ENCODE results near the gene ADCY3. TPM values are rescaled to one million over a fixed set of nuclear protein-coding genes. Genes with fewer than 3 reads are reported as not detected.

Gene ADCY3
- polyA plus RNA-seq, 3 donors = 2.5 to 9.3 (median 3.5) TPM

DNA sequence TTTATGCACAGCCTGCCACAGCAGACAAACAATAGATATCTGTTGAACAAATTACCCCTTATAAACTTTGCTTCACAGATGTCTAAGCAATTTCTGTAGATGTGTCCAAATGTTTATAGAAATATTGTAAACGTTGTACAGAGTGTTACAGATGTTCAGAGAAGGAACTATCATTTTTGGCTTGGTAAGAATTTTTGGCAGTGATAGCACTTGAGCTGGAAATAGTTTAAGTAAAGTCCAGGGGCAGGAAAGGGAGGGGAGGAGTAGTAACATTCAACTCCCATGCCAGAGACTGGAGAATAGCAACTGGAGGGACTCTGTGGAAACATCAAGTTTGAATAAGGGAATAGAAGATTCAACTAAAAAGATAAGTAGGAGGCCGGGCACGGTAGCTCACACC is 131.2 kb downstream of the ADCY3 start:
- intact Hi-C loops (cut with micrococcal nuclease) = no loop called here
- Mint-ChIP-seq H3K27me3 (ENCODE audit: low read depth in 3 of 3) (no peaks in the 10 kb centered on the region), H3K9me3 (peaks cover 4 to 14% (median 10%) of the 10 kb centered on the region in 7 donors), H3K4me3 (no peak overlapping the region), H3K27ac (no peak overlapping the region), H3K4me1 (peaks cover 25% of the 10 kb centered on the region), H3K36me3 (peaks cover 18 to 20% of the 10 kb centered on the region in 2 donors)
- Histone ChIP-seq H3K9me3 (replicated peaks in 1 of 2; ENCODE audit: control insufficient read depth in 1 of 2, insufficient read depth in 1 of 2, low read length in 2 of 2) (peaks cover 2 to 4% of the 10 kb centered on the region in 2 donors), H3K36me3 (replicated peaks in 1 of 2; ENCODE audit: control insufficient read depth in 1 of 2, insufficient read depth in 2 of 2, low read length in 2 of 2) (peaks cover 2 to 22% of the 10 kb centered on the region in 2 donors), H3K4me1 (ENCODE audit: control insufficient read depth in 1 of 2, insufficient read depth in 2 of 2, low read length in 2 of 2) (peaks cover 21 to 26% of the 10 kb centered on the region in 2 donors), H2AFZ (ENCODE audit: insufficient read depth, low read depth, low read length, poor library complexity, severe bottlenecking) (no peak overlapping the region), H3K27ac (ENCODE audit: low read depth in 1 of 2, low read length in 2 of 2) (no peak overlapping the region), H3K4me2 (replicated peaks; ENCODE audit: extremely low read depth, low read length, poor library complexity, severe bottlenecking) (no peak overlapping the region), H3K79me2 (ENCODE audit: insufficient read depth, low read length) (peaks cover 7% of the 10 kb centered on the region), H3K9ac (ENCODE audit: insufficient read depth, low read length, poor library complexity, severe bottlenecking) (no peak overlapping the region), H3K4me3 (replicated peaks in 1 of 3; ENCODE audit: low read depth in 2 of 3, low read length in 3 of 3) (no peak overlapping the region), H4K20me1 (ENCODE audit: insufficient read depth, low read length) (no peaks in the 10 kb centered on the region), H3K27me3 (ENCODE audit: control insufficient read depth in 2 of 2, insufficient read depth in 2 of 2, low read length in 2 of 2) (no peaks in the 10 kb centered on the region)
- WGBS (ENCODE audit: insufficient coverage) = 96% methylated on average over 3 of the region's 3 CpGs
- no peak for DNase-seq
- TF ChIP-seq, protein P1, sequence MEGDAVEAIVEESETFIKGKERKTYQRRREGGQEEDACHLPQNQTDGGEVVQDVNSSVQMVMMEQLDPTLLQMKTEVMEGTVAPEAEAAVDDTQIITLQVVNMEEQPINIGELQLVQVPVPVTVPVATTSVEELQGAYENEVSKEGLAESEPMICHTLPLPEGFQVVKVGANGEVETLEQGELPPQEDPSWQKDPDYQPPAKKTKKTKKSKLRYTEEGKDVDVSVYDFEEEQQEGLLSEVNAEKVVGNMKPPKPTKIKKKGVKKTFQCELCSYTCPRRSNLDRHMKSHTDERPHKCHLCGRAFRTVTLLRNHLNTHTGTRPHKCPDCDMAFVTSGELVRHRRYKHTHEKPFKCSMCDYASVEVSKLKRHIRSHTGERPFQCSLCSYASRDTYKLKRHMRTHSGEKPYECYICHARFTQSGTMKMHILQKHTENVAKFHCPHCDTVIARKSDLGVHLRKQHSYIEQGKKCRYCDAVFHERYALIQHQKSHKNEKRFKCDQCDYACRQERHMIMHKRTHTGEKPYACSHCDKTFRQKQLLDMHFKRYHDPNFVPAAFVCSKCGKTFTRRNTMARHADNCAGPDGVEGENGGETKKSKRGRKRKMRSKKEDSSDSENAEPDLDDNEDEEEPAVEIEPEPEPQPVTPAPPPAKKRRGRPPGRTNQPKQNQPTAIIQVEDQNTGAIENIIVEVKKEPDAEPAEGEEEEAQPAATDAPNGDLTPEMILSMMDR (IDR thresholded peaks at IDR 0.05) = no peak

DNA sequence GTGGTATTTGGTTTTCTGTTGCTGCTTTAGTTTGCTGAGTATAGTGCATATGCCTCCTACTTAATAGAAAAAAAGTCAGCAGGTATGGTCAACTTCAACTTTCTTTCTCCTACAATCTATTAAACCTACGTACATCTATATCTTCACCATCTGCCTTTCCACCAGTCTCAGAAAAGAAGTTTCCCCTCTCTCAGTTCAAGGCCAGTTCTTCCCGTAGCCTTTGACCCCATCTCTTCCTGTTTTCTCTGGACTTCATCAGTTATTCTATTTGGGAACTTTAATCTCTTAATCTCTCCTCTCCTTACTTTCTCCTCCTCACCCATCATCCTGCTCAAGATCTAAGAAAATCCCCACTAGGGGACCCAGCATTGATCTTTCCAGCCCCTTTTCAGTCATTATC is 132.5 kb downstream of the ADCY3 start:
- Histone ChIP-seq H3K27ac (ENCODE audit: low read depth in 1 of 2, low read length in 2 of 2) (no peak overlapping the region), H3K4me3 (replicated peaks in 1 of 3; ENCODE audit: low read depth in 2 of 3, low read length in 3 of 3) (no peak overlapping the region), H3K36me3 (replicated peaks in 1 of 2; ENCODE audit: control insufficient read depth in 1 of 2, insufficient read depth in 2 of 2, low read length in 2 of 2) (peaks cover 2 to 22% of the 10 kb centered on the region in 2 donors), H3K4me1 (ENCODE audit: control insufficient read depth in 1 of 2, insufficient read depth in 2 of 2, low read length in 2 of 2) (peaks cover 16 to 19% of the 10 kb centered on the region in 2 donors), H3K4me2 (replicated peaks; ENCODE audit: extremely low read depth, low read length, poor library complexity, severe bottlenecking) (no peak overlapping the region), H3K27me3 (ENCODE audit: control insufficient read depth in 2 of 2, insufficient read depth in 2 of 2, low read length in 2 of 2) (no peaks in the 10 kb centered on the region), H3K9ac (ENCODE audit: insufficient read depth, low read length, poor library complexity, severe bottlenecking) (no peak overlapping the region), H3K79me2 (ENCODE audit: insufficient read depth, low read length) (no peaks in the 10 kb centered on the region), H3K9me3 (replicated peaks in 1 of 2; ENCODE audit: control insufficient read depth in 1 of 2, insufficient read depth in 1 of 2, low read length in 2 of 2) (peaks cover 3 to 4% of the 10 kb centered on the region in 2 donors), H2AFZ (ENCODE audit: insufficient read depth, low read depth, low read length, poor library complexity, severe bottlenecking) (no peak overlapping the region), H4K20me1 (ENCODE audit: insufficient read depth, low read length) (no peaks in the 10 kb centered on the region)
- peaks cover 4 to 20% (median 10%) of the 10 kb centered on the region in 7 donors for H3K9me3 Mint-ChIP-seq
- H3K4me1 Mint-ChIP-seq = peaks cover 22% of the 10 kb centered on the region
- no peak overlapping the region for H3K27ac Mint-ChIP-seq
- H3K27me3 Mint-ChIP-seq (ENCODE audit: low read depth in 3 of 3) = peaks cover 0 to 2% (median 0%) of the 10 kb centered on the region in 3 donors
- intact Hi-C loops (cut with micrococcal nuclease) = no loop called here
- WGBS (ENCODE audit: insufficient coverage) = 88% methylated on average over 2 of the region's 2 CpGs
- H3K36me3 Mint-ChIP-seq = peaks cover 18 to 20% of the 10 kb centered on the region in 2 donors
- H3K4me3 Mint-ChIP-seq = no peak overlapping the region
- TF ChIP-seq, protein P1 (IDR thresholded peaks at IDR 0.05) = no peak
- no peak for DNase-seq
